HFF-Myc (cell line): ENCODE measurements around the gene SPDYE9.
"Not testable (repeated sequence)": the region's sequence is repeated elsewhere in the genome, so short reads cannot be mapped to it uniquely, and the experiment has no call there.

Experiments used
- DNase-seq: peaks from one replicate; pipeline ENCODE4 v3.0.0-alpha.2; 2011; ENCODE audit warnings: low read depth; ENCODE audit errors: extremely low read depth
- H3K4me3 ChIP-seq: replicated peaks from 2 replicates; pipeline ENCODE4 v1.5.1; 2011; ENCODE audit warnings: low read depth, mild to moderate bottlenecking, control low read depth, low read length

The SPDYE9 gene

GRCh38 chr7:73085938-73086337 lies at the start of gene SPDYE9:
SPDYE9 (minus strand) TSS chr7:73086038; CDS start chr7:73084238, 1,800 bp downstream.
- not testable (repeated sequence) for H3K4me3 ChIP-seq, DNase-seq

GRCh38 chr7:73134866-73135265 lies 49.0 kb upstream of the SPDYE9 start:
- not testable (repeated sequence) for DNase-seq, H3K4me3 ChIP-seq

- not testable (repeated sequence) for H3K4me3 ChIP-seq, DNase-seq
Measured at GRCh38 chr7:73132651-73133217, 46.9 kb upstream of the SPDYE9 start.

- H3K4me3 ChIP-seq, DNase-seq: not testable (repeated sequence)
Measured at GRCh38 chr7:73130612-73131011, 44.8 kb upstream of the SPDYE9 start.

- DNase-seq, H3K4me3 ChIP-seq: not testable (repeated sequence)
Measured at GRCh38 chr7:73124126-73124525, 38.3 kb upstream of the SPDYE9 start.

GRCh38 chr7:73122778-73123447 lies 37.1 kb upstream of the SPDYE9 start:
- H3K4me3 ChIP-seq, DNase-seq: not testable (repeated sequence)

GRCh38 chr7:73118155-73118554 lies 32.3 kb upstream of the SPDYE9 start:
- not testable (repeated sequence) for H3K4me3 ChIP-seq, DNase-seq

GRCh38 chr7:73057811-73058210 lies 28.0 kb downstream of the SPDYE9 start, which contains the start of gene SPDYE11:
SPDYE11 (minus strand) TSS chr7:73057911; CDS start chr7:73056111, 1,800 bp downstream.
- DNase-seq, H3K4me3 ChIP-seq: not testable (repeated sequence)

- not testable (repeated sequence) for DNase-seq, H3K4me3 ChIP-seq
Measured at GRCh38 chr7:73029666-73030065, 56.2 kb downstream of the SPDYE9 start, which contains the start of gene SPDYE8. SPDYE8 (minus strand) TSS chr7:73029766; CDS start chr7:73027966, 1,800 bp downstream.
